H9 (cell line): ENCODE data around the gene HIF1A. TPM values are rescaled to one million over a fixed set of nuclear protein-coding genes. Genes with fewer than 3 reads are reported as not detected.
"Not testable (repeated sequence)": the region's sequence is repeated elsewhere in the genome, so short reads cannot be mapped to it uniquely, and the experiment has no call there.

Experiments
- DNase-seq: peaks from one replicate; pipeline ENCODE4 v3.0.0-alpha.2; 2017
- H2AFZ ChIP-seq: one replicate; pipeline ENCODE4 v1.6.1; 2013; ENCODE audit warnings: mild to moderate bottlenecking, low read length, control low read depth, moderate library complexity
- H2AK5ac ChIP-seq: 2 replicates; pipeline ENCODE4 v1.6.1; 2013; ENCODE audit warnings: low read length, control low read depth, mixed read lengths; ENCODE audit not compliant: insufficient read length
- H2BK120ac ChIP-seq: one replicate; pipeline ENCODE4 v1.6.1; 2013; ENCODE audit warnings: low read depth, mild to moderate bottlenecking, low read length, control low read depth, inconsistent platforms; ENCODE audit not compliant: poor library complexity, severe bottlenecking
- H2BK12ac ChIP-seq: 2 replicates; pipeline ENCODE4 v1.6.1; 2013; ENCODE audit warnings: low read length, control low read depth, mixed read lengths, low read depth; ENCODE audit not compliant: insufficient read length
- H2BK15ac ChIP-seq: 2 replicates; pipeline ENCODE4 v1.6.1; 2013; ENCODE audit warnings: low read depth, low read length, control low read depth
- H2BK20ac ChIP-seq: one replicate; pipeline ENCODE4 v1.6.1; 2013; ENCODE audit warnings: low read depth, mild to moderate bottlenecking, low read length, control low read depth, inconsistent platforms; ENCODE audit not compliant: poor library complexity, severe bottlenecking
- H2BK5ac ChIP-seq: 2 replicates; pipeline ENCODE4 v1.6.1; 2013; ENCODE audit warnings: low read length, control low read depth, mixed read lengths; ENCODE audit not compliant: insufficient read length
- H3K14ac ChIP-seq: 2 replicates; pipeline ENCODE4 v1.6.1; 2013; ENCODE audit warnings: low read length, control low read depth; ENCODE audit not compliant: insufficient read depth
- H3K18ac ChIP-seq: 2 replicates; pipeline ENCODE4 v1.6.1; 2013; ENCODE audit warnings: low read depth, mild to moderate bottlenecking, mixed read lengths, low read length, control low read depth; ENCODE audit not compliant: insufficient read length
- H3K23ac ChIP-seq: 2 replicates; pipeline ENCODE4 v1.6.1; 2013; ENCODE audit warnings: low read length, control low read depth, mixed read lengths, low read depth; ENCODE audit not compliant: insufficient read length
- H3K23me2 ChIP-seq: 2 replicates; pipeline ENCODE4 v1.6.1; 2013; ENCODE audit warnings: low read depth, mild to moderate bottlenecking, mixed read lengths, low read length, control low read depth; ENCODE audit not compliant: insufficient read length, poor library complexity, severe bottlenecking
- H3K27ac ChIP-seq: 2 replicates; pipeline ENCODE4 v1.5.1; 2013; ENCODE audit warnings: low read length, control low read depth, mixed read lengths, low read depth; ENCODE audit not compliant: insufficient read length
- H3K27me3 ChIP-seq: 2 replicates; pipeline ENCODE4 v1.6.1; 2013; ENCODE audit warnings: low read length, control low read depth, inconsistent platforms; ENCODE audit not compliant: insufficient read depth
- H3K4ac ChIP-seq: 2 replicates; pipeline ENCODE4 v1.6.1; 2013; ENCODE audit warnings: low read depth, mild to moderate bottlenecking, control low read depth, inconsistent platforms, low read length, moderate library complexity
- H3K4me1 ChIP-seq: 2 replicates; pipeline ENCODE4 v1.6.1; 2013; ENCODE audit warnings: low read length, control low read depth, inconsistent platforms; ENCODE audit not compliant: insufficient read depth
- H3K4me2 ChIP-seq: 2 replicates; pipeline ENCODE4 v1.6.1; 2013; ENCODE audit warnings: low read length, control low read depth, mixed read lengths; ENCODE audit not compliant: insufficient read length, insufficient read depth
- H3K56ac ChIP-seq: 2 replicates; pipeline ENCODE4 v1.6.1; 2013; ENCODE audit warnings: low read depth, mild to moderate bottlenecking, mixed read lengths, low read length, control low read depth; ENCODE audit not compliant: insufficient read length
- H3K79me1 ChIP-seq: 2 replicates; pipeline ENCODE4 v1.6.1; 2013; ENCODE audit warnings: low read depth, mild to moderate bottlenecking, moderate library complexity, low read length, control low read depth, inconsistent platforms; ENCODE audit not compliant: insufficient read depth, poor library complexity, severe bottlenecking
- H3K79me2 ChIP-seq: 2 replicates; pipeline ENCODE4 v1.6.1; 2013; ENCODE audit warnings: low read length, control low read depth, inconsistent platforms; ENCODE audit not compliant: insufficient read depth
- H3K9ac ChIP-seq: 2 replicates; pipeline ENCODE4 v1.6.1; 2013; ENCODE audit warnings: low read length, control low read depth, mixed read lengths; ENCODE audit not compliant: insufficient read length; ENCODE audit errors: extremely low read depth
- H3K9me3 ChIP-seq: one replicate; pipeline ENCODE4 v1.6.1; 2013; ENCODE audit warnings: low read depth, low read length, inconsistent platforms; ENCODE audit not compliant: control insufficient read depth
- H3T11ph ChIP-seq: one replicate; pipeline ENCODE4 v1.6.1; 2013; ENCODE audit warnings: mild to moderate bottlenecking, low read length, control low read depth, inconsistent platforms
- H4K20me1 ChIP-seq: one replicate; pipeline ENCODE4 v1.6.1; 2013; ENCODE audit not compliant: control insufficient read depth, insufficient read length, insufficient read depth
- H4K5ac ChIP-seq: 2 replicates; pipeline ENCODE4 v1.6.1; 2013; ENCODE audit warnings: low read depth, mild to moderate bottlenecking, mixed read lengths, low read length, control low read depth; ENCODE audit not compliant: insufficient read length
- H4K8ac ChIP-seq: replicated peaks from 2 replicates; pipeline ENCODE4 v1.6.1; 2013; ENCODE audit warnings: low read length, control low read depth, mixed read lengths, low read depth; ENCODE audit not compliant: insufficient read length
- H4K91ac ChIP-seq: 2 replicates; pipeline ENCODE4 v1.6.1; 2013; ENCODE audit warnings: low read depth, mild to moderate bottlenecking, moderate library complexity, mixed read lengths, low read length, control low read depth; ENCODE audit not compliant: insufficient read length
- H3K27ac Mint-ChIP-seq, 3 experiments: 2 replicates in 2 of 3; 3 replicates in 1 of 3; pipeline ENCODE4 v1.8.0; 2020 to 2021; ENCODE audit warnings: mixed read lengths in 3 of 3, mild to moderate bottlenecking in 1 of 3, moderate library complexity in 1 of 3
- H3K27me3 Mint-ChIP-seq: 2 replicates; pipeline ENCODE4 v1.8.0; 2021; ENCODE audit warnings: low read depth, mild to moderate bottlenecking, moderate library complexity, mixed read lengths
- H3K36me3 Mint-ChIP-seq, 3 experiments: 2 replicates in 2 of 3; 3 replicates in 1 of 3; pipeline ENCODE4 v1.8.0; 2020 to 2021; ENCODE audit warnings: low read depth in 3 of 3, mixed read lengths in 3 of 3; ENCODE audit not compliant: insufficient read depth in 1 of 3
- H3K4me1 Mint-ChIP-seq, 2 experiments: 2 replicates each; pipeline ENCODE4 v1.8.0; 2020; ENCODE audit warnings: mixed read lengths in 2 of 2
- H3K4me3 Mint-ChIP-seq, 2 experiments: 2 replicates in 1 of 2; 3 replicates in 1 of 2; pipeline ENCODE4 v1.8.0; 2020 to 2021; ENCODE audit warnings: mild to moderate bottlenecking in 2 of 2, mixed read lengths in 2 of 2, moderate library complexity in 1 of 2
- H3K9me3 Mint-ChIP-seq, 2 experiments: 2 replicates in 1 of 2; 3 replicates in 1 of 2; pipeline ENCODE4 v1.8.0; 2020; ENCODE audit warnings: mild to moderate bottlenecking in 2 of 2, mixed read lengths in 2 of 2, moderate library complexity in 1 of 2
- CTCF ChIP-seq: fragments of 200-600 bp; sonication (generic); conservative IDR thresholded peaks from 3 replicates; pipeline ENCODE4 v1.8.0; 2021; ENCODE audit warnings: antibody characterized with exemption, mild to moderate bottlenecking
- WGBS: extraction: QIAGEN DNeasy Blood & Tissue Kit; methylation state at CpG from one replicate; pipeline ENCODE4 v1.1.7; 2013; ENCODE audit warnings: missing lambda C conversion rate, low lambda C conversion rate, mixed read lengths; ENCODE audit not compliant: insufficient read length; ENCODE audit errors: extremely low coverage; 5-methylcytosine and 5-hydroxymethylcytosine counted together
- total RNA-seq: library from RNA; stranded (reverse); gene quantifications from 2 replicates; pipeline ENCODE4 v1.2.1, GENCODE V29; 2021

Gene HIF1A
- total RNA-seq, 1 experiment from 2014 or later, result 154 TPM

- H2BK20ac ChIP-seq, result no peak overlapping the region
- H3K4me1 ChIP-seq, result peaks cover 4% of the 10 kb centered on the region; the same call in 1 of the 2 replicates
- H3K56ac ChIP-seq, result no peak overlapping the region
- no peak overlapping the region for H4K91ac ChIP-seq
- H2BK120ac ChIP-seq, result no peak overlapping the region
- no peak overlapping the region for H2BK5ac ChIP-seq
- H3K9me3 ChIP-seq, result no peaks in the 10 kb centered on the region
- no peak overlapping the region for H3K4me3 Mint-ChIP-seq
- no peaks in the 10 kb centered on the region for H3K27me3 ChIP-seq
- no peak overlapping the region for H3T11ph ChIP-seq
- no peak overlapping the region for H2BK15ac ChIP-seq
- no peak for DNase-seq
- peaks cover 2 to 32% (median 26%) of the 10 kb centered on the region in 3 experiments; a peak in 6 of 7 replicates for H3K36me3 Mint-ChIP-seq
- no peak overlapping the region for H2BK12ac ChIP-seq
- H3K4ac ChIP-seq, result no peak overlapping the region
- peak overlapping the region in 2 of 3 experiments; percentile 81 to 90; a peak in 5 of 7 replicates for H3K27ac Mint-ChIP-seq
- WGBS, result no CpG with 5 or more reads among the region's 5 CpGs
- H2AFZ ChIP-seq, result no peak overlapping the region
- no peaks in the 10 kb centered on the region; the same call in 1 of the 2 replicates for H3K27me3 Mint-ChIP-seq
- no peak overlapping the region for H4K8ac ChIP-seq
- peaks cover 2 to 17% of the 10 kb centered on the region in 2 experiments; a peak in 3 of 5 replicates for H3K9me3 Mint-ChIP-seq
- no peak overlapping the region for H2AK5ac ChIP-seq
- no peak overlapping the region for H3K14ac ChIP-seq
- H3K23me2 ChIP-seq, result no peaks in the 10 kb centered on the region
- no peak overlapping the region for H4K5ac ChIP-seq
- no peak for TF ChIP-seq CTCF
- H3K4me1 Mint-ChIP-seq, result peaks cover 6 to 22% of the 10 kb centered on the region in 2 experiments; a peak in 3 of 4 replicates
- H3K79me2 ChIP-seq, result no peaks in the 10 kb centered on the region
- no peaks in the 10 kb centered on the region for H3K79me1 ChIP-seq
- H4K20me1 ChIP-seq, result no peaks in the 10 kb centered on the region
- no peak overlapping the region for H3K4me2 ChIP-seq
- no peak overlapping the region for H3K23ac ChIP-seq
- peak overlapping the region; percentile 27 for H3K18ac ChIP-seq
- no peak overlapping the region for H3K9ac ChIP-seq
- H3K27ac ChIP-seq, result peak overlapping the region; percentile 94
Measured at GRCh38 chr14:61754627-61755381, 59.5 kb downstream of the HIF1A start.

GRCh38 chr14:61755382-61755742, 60.0 kb downstream of the HIF1A start:
- H3K9me3 Mint-ChIP-seq, result peaks cover 2 to 17% of the 10 kb centered on the region in 2 experiments; a peak in 3 of 5 replicates
- H3K36me3 Mint-ChIP-seq, result peaks cover 2 to 32% (median 26%) of the 10 kb centered on the region in 3 experiments; a peak in 6 of 7 replicates
- H2BK20ac ChIP-seq, H3K9me3 ChIP-seq, H3K27me3 Mint-ChIP-seq, H3K4me2 ChIP-seq, H3K56ac ChIP-seq, DNase-seq, H3K9ac ChIP-seq, H3K79me2 ChIP-seq, H2BK15ac ChIP-seq, H3K14ac ChIP-seq, H4K20me1 ChIP-seq, H3T11ph ChIP-seq, H3K23ac ChIP-seq, H4K91ac ChIP-seq, H3K18ac ChIP-seq, H2AFZ ChIP-seq, H2BK5ac ChIP-seq, H3K23me2 ChIP-seq, H4K8ac ChIP-seq, H3K4me1 ChIP-seq, H3K27me3 ChIP-seq, H2BK12ac ChIP-seq, H4K5ac ChIP-seq, H3K79me1 ChIP-seq, H2BK120ac ChIP-seq, H3K4me3 Mint-ChIP-seq, H2AK5ac ChIP-seq, H3K4ac ChIP-seq: not testable (repeated sequence)
- peak overlapping the region; percentile 5 to 92 (median 91); a peak in 5 of 7 replicates for H3K27ac Mint-ChIP-seq
- peaks cover 6 to 18% of the 10 kb centered on the region in 2 experiments; a peak in 3 of 4 replicates for H3K4me1 Mint-ChIP-seq
- H3K27ac ChIP-seq, result peak overlapping the region; percentile 94
